Colonic mucosa (tissue), 4 donors: ENCODE measurements around the gene CCDC47. TPM values are rescaled to one million over a fixed set of nuclear protein-coding genes. Genes with fewer than 3 reads are reported as not detected.
"Not testable (repeated sequence)": the region's sequence is repeated elsewhere in the genome, so short reads cannot be mapped to it uniquely, and the experiment has no call there.

ENCODE experiments used
- DNase-seq: peaks from one replicate; pipeline ENCODE4 v3.0.0-alpha.2; 2020
- H3K27ac ChIP-seq: fragments of 200-600 bp; one replicate; pipeline ENCODE4 v1.8.0; 2021
- H3K27me3 ChIP-seq: fragments of 200-600 bp; one replicate; pipeline ENCODE4 v1.8.0; 2021
- H3K36me3 ChIP-seq: fragments of 200-600 bp; one replicate; pipeline ENCODE4 v1.8.0; 2021
- H3K4me1 ChIP-seq: fragments of 200-600 bp; one replicate; pipeline ENCODE4 v1.8.0; 2021; ENCODE audit warnings: mild to moderate bottlenecking
- H3K4me3 ChIP-seq: fragments of 200-600 bp; one replicate; pipeline ENCODE4 v1.8.0; 2021
- H3K9ac ChIP-seq, 2 donors: one replicate each; pipeline ENCODE4 v1.7.0; 2013; ENCODE audit warnings: control low read depth in 2 of 2, low read depth in 2 of 2, low read length in 2 of 2
- H3K9me3 ChIP-seq: fragments of 200-600 bp; one replicate; pipeline ENCODE4 v1.8.0; 2021
- CTCF ChIP-seq: fragments of 200-600 bp; IDR thresholded peaks from one replicate; pipeline ENCODE4 v1.8.0; 2022; ENCODE audit warnings: antibody characterized with exemption, mild to moderate bottlenecking
- intact Hi-C: fragments of 100-400 bp; cut with DNase I; formaldehyde crosslinking; loops from one replicate; pipeline ENCODE4 v1.14.1; 2022
- total RNA-seq, 2 donors: library from RNA; stranded (reverse); fragmentation: NEBNext Ultra II Directional in 1 of 2; extraction: Animal tissue kit (Norgen Biotek cat#: 25700) in 1 of 2; gene quantifications; one replicate each; pipeline ENCODE4 v1.2.1, GENCODE V29; 2021
- donor health status: healthy.
- donor health status: DM: no; HTN: no; CAD: no.
- donor health status: DM: no; HTN: no; CAD: no.

Gene CCDC47
- total RNA-seq, 2 donors from 2014 or later, result 128 to 145 TPM

DNA sequence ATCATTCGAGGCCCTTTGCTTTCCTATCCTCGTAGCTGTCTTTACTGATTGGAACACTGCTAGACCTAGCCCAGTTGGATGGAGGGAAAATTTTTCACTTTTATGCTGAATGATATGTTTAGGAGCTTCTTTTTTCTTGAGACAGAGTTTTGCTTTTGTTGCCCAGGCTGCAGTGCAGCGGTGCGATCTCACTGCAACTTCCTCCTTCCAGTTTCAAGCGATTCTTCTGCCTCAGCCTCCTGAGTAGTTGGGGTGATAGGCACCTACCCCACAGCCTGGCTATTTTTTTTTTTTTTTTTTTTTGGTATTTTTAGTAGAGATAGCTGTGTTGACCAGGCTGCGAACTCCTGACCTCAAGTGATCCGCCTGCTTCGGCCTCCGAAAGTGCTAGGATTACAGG is 36.6 kb upstream of the CCDC47 start:
- H3K4me3 ChIP-seq, result no peak overlapping the region
- no peak for TF ChIP-seq CTCF
- no peaks in the 10 kb centered on the region for H3K4me1 ChIP-seq
- intact Hi-C loops, result no loop called here
- H3K27ac ChIP-seq, result no peak overlapping the region
- no peak for DNase-seq
- no peaks in the 10 kb centered on the region for H3K27me3 ChIP-seq
- H3K9me3 ChIP-seq, result no peaks in the 10 kb centered on the region
- no peak overlapping the region for H3K9ac ChIP-seq
- H3K36me3 ChIP-seq, result peaks cover 14% of the 10 kb centered on the region

DNA sequence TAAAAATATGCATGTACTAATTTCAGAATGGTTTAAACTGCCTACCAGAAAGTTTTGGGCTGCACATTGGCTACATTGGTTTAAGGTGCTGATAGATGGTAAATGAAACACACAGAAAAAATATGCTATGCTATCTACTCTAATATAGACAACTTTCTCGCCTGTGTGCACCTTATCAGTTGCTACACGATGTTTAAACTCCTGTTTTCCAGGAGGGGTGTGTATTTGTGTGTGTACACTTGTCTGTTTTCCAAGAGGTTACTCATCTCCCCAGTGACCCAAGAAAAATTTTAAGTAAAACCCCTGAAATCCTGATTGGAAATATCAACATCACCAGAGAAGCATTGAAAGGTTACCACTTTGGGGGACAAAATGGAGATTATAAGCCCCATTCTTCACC is 32.2 kb upstream of the CCDC47 start:
- H3K9ac ChIP-seq, result no peak overlapping the region
- TF ChIP-seq CTCF, result no peak
- no peaks in the 10 kb centered on the region for H3K9me3 ChIP-seq
- H3K4me1 ChIP-seq, result no peaks in the 10 kb centered on the region
- no peak overlapping the region for H3K27ac ChIP-seq
- no peak for DNase-seq
- H3K27me3 ChIP-seq, result no peaks in the 10 kb centered on the region
- H3K4me3 ChIP-seq, result no peak overlapping the region
- intact Hi-C loops, result no loop called here
- H3K36me3 ChIP-seq, result peaks cover 12% of the 10 kb centered on the region

- intact Hi-C loops, result no loop called here
- no peak for DNase-seq
- H3K36me3 ChIP-seq, result peaks cover 21% of the 10 kb centered on the region
- no peaks in the 10 kb centered on the region for H3K27me3 ChIP-seq
- TF ChIP-seq CTCF, result no peak
- H3K4me1 ChIP-seq, result no peaks in the 10 kb centered on the region
- no peak overlapping the region for H3K9ac ChIP-seq
- H3K9me3 ChIP-seq, result no peaks in the 10 kb centered on the region
- H3K27ac ChIP-seq, result no peak overlapping the region
- H3K4me3 ChIP-seq, result no peak overlapping the region
These were observed 30.9 kb upstream of the CCDC47 start for GRCh38 chr17:63804328-63804727.

DNA sequence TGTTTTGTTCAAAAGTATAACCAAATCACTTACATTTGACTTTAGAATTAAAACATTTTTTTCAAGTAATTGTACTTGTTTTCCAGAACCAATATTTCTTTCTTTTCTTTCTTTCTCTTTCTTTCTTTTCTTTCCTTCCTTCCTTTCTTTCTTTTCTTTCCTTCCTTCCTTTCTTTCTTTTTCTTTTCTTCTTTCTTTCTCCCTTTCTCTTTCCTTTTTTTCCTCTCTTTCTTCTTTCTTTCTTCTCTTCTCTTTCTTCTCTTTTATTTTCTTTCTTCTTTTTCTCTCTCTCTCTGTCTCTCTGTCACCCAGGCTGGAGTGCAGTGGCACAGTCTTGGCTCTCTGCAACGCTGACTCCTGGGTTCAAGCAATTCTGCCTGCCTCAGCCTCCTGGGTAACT is 27.4 kb upstream of the CCDC47 start:
- no peak for DNase-seq
- intact Hi-C loops, result no loop called here
- Histone ChIP-seq H3K27ac (no peak overlapping the region), H3K4me3 (no peak overlapping the region), H3K27me3 (no peaks in the 10 kb centered on the region), H3K9ac (no peak overlapping the region), H3K36me3 (peaks cover 34% of the 10 kb centered on the region), H3K9me3 (no peaks in the 10 kb centered on the region), H3K4me1 (no peaks in the 10 kb centered on the region)
- no peak for TF ChIP-seq CTCF

- H3K4me3 ChIP-seq, result no peak overlapping the region
- no peaks in the 10 kb centered on the region for H3K27me3 ChIP-seq
- DNase-seq, result no peak
- H3K9me3 ChIP-seq, result no peaks in the 10 kb centered on the region
- no peak for TF ChIP-seq CTCF
- peaks cover 42% of the 10 kb centered on the region for H3K36me3 ChIP-seq
- intact Hi-C loops, result no loop called here
- H3K27ac ChIP-seq, result no peak overlapping the region
- H3K9ac ChIP-seq, result no peak overlapping the region
- H3K4me1 ChIP-seq, result no peaks in the 10 kb centered on the region
These were observed 25.2 kb upstream of the CCDC47 start for GRCh38 chr17:63798572-63799106.

- DNase-seq, H3K9ac ChIP-seq, H3K27me3 ChIP-seq, H3K27ac ChIP-seq, H3K4me3 ChIP-seq, intact Hi-C loops, H3K4me1 ChIP-seq, H3K9me3 ChIP-seq: not testable (repeated sequence)
- peaks cover 43% of the 10 kb centered on the region for H3K36me3 ChIP-seq
These were observed 23.0 kb upstream of the CCDC47 start for GRCh38 chr17:63796375-63796774.
